Natural killer cell treated with Interleukin-12 subunit alpha and Interleukin-12 subunit beta and Interleukin-15 and Interleukin-18, amount 100 ng/mL, for 72 hours (primary cell): ENCODE data around the gene B4GALT3. TPM values are rescaled to one million over a fixed set of nuclear protein-coding genes. Genes with fewer than 3 reads are reported as not detected.
"Not testable (repeated sequence)": the region's sequence is repeated elsewhere in the genome, so short reads cannot be mapped to it uniquely, and the experiment has no call there.

Experiments
- ATAC-seq, 2 donors: fragments of 150-1000 bp; cut with Tn5 transposase in 1 of 2; sonication (Bioruptor Pico), chemical (Tn5 transposase) in 1 of 2; 2 replicates each; pipeline ENCODE4 v1.10.0; 2021
- DNase-seq: peaks from one replicate; pipeline ENCODE4 v3.0.0; 2022; ENCODE audit warnings: low spot score
- H3K27ac Mint-ChIP-seq, 2 donors: 1 replicate in 1 of 2; 2 replicates in 1 of 2; pipeline ENCODE4 v1.8.0; 2022; ENCODE audit warnings: mixed read lengths in 2 of 2, mild to moderate bottlenecking in 1 of 2, moderate library complexity in 1 of 2
- H3K27me3 Mint-ChIP-seq, 2 donors: 1 replicate in 1 of 2; 2 replicates in 1 of 2; pipeline ENCODE4 v1.8.0; 2022; ENCODE audit warnings: mixed read lengths in 2 of 2
- H3K36me3 Mint-ChIP-seq: one replicate; pipeline ENCODE4 v1.8.0; 2022; ENCODE audit warnings: mixed read lengths
- H3K4me1 Mint-ChIP-seq, 2 donors: 1 replicate in 1 of 2; 2 replicates in 1 of 2; pipeline ENCODE4 v1.8.0; 2022; ENCODE audit warnings: low read depth in 2 of 2, mixed read lengths in 2 of 2, mild to moderate bottlenecking in 1 of 2
- H3K4me3 Mint-ChIP-seq: one replicate; pipeline ENCODE4 v1.8.0; 2022; ENCODE audit warnings: mixed read lengths
- H3K9me3 Mint-ChIP-seq: 2 replicates; pipeline ENCODE4 v1.8.0; 2022; ENCODE audit warnings: mixed read lengths
- total RNA-seq, 2 donors: library from RNA; stranded (reverse); gene quantifications; one replicate each; pipeline ENCODE4 v1.2.3, GENCODE V29; 2022

The B4GALT3 gene
- 10 to 100 TPM; 61.7 to 75.0 TPM for total RNA-seq

- H3K36me3 Mint-ChIP-seq = peaks cover 23% of the 10 kb centered on the region
- H3K27me3 Mint-ChIP-seq = no peaks in the 10 kb centered on the region
- DNase-seq (peak; percentile 91), ATAC-seq (peak; percentile 95 to 97)
- peak within 1 kb of the TSS; percentile 85 to 96 for H3K27ac Mint-ChIP-seq
- no peaks in the 10 kb centered on the region for H3K9me3 Mint-ChIP-seq
- H3K4me1 Mint-ChIP-seq = peaks cover 60 to 69% of the 10 kb centered on the region in 2 donors
- peak within 1 kb of the TSS; percentile 99 for H3K4me3 Mint-ChIP-seq
Observed at GRCh38 chr1:161177112-161177935, at the start of gene B4GALT3. Gene B4GALT3, minus strand, starts transcription at chr1:161177507. Its CDS starts 1,447 bp downstream, at chr1:161176060.

- Mint-ChIP-seq H3K9me3 (no peaks in the 10 kb centered on the region), H3K4me3 (peak overlapping the region; percentile 99), H3K27me3 (no peaks in the 10 kb centered on the region), H3K27ac (peak overlapping the region; percentile 92 to 95), H3K36me3 (peaks cover 5% of the 10 kb centered on the region), H3K4me1 (peaks cover 39 to 48% of the 10 kb centered on the region in 2 donors)
- ATAC-seq (no peak), DNase-seq (no peak)
Observed at GRCh38 chr1:161226759-161227158, 49.5 kb upstream of the B4GALT3 start.

- peak overlapping the region; percentile 92 to 95 for H3K27ac Mint-ChIP-seq
- H3K4me3 Mint-ChIP-seq = peak overlapping the region; percentile 99
- ATAC-seq = no peak
- no peak for DNase-seq
- H3K4me1 Mint-ChIP-seq = peaks cover 39 to 48% of the 10 kb centered on the region in 2 donors
- H3K36me3 Mint-ChIP-seq = peaks cover 5% of the 10 kb centered on the region
- H3K27me3 Mint-ChIP-seq = no peaks in the 10 kb centered on the region
- H3K9me3 Mint-ChIP-seq = no peaks in the 10 kb centered on the region
Observed at GRCh38 chr1:161226320-161226711, 49.0 kb upstream of the B4GALT3 start.

- peak within 1 kb of the TSS; percentile 92 to 95 for H3K27ac Mint-ChIP-seq
- peaks cover 39 to 48% of the 10 kb centered on the region in 2 donors for H3K4me1 Mint-ChIP-seq
- peaks cover 5% of the 10 kb centered on the region for H3K36me3 Mint-ChIP-seq
- H3K9me3 Mint-ChIP-seq = no peaks in the 10 kb centered on the region
- peak; percentile 97 to 98 for ATAC-seq
- DNase-seq = peak; percentile 90
- H3K4me3 Mint-ChIP-seq = peak within 1 kb of the TSS; percentile 99
- H3K27me3 Mint-ChIP-seq = no peaks in the 10 kb centered on the region
Observed at GRCh38 chr1:161225534-161226319, 48.4 kb upstream of the B4GALT3 start, which contains the start of gene TOMM40L. Gene TOMM40L, plus strand, starts transcription at chr1:161226060. Its CDS starts 430 bp downstream, at chr1:161226490.

GRCh38 chr1:161225178-161225533, 47.8 kb upstream of the B4GALT3 start:
- ATAC-seq (peak; percentile 0 to 1), DNase-seq (no peak)
- Mint-ChIP-seq H3K36me3 (peaks cover 5% of the 10 kb centered on the region), H3K27ac (peak overlapping the region; percentile 92 to 95), H3K27me3 (no peaks in the 10 kb centered on the region), H3K4me3 (peak overlapping the region; percentile 99), H3K9me3 (no peaks in the 10 kb centered on the region), H3K4me1 (peaks cover 39 to 46% of the 10 kb centered on the region in 2 donors)

- not testable (repeated sequence) for ATAC-seq, DNase-seq, H3K9me3 Mint-ChIP-seq, H3K27me3 Mint-ChIP-seq, H3K4me3 Mint-ChIP-seq, H3K36me3 Mint-ChIP-seq
- peak overlapping the region; percentile 92 to 95 for H3K27ac Mint-ChIP-seq
- H3K4me1 Mint-ChIP-seq = peaks cover 39 to 48% of the 10 kb centered on the region in 2 donors
Observed at GRCh38 chr1:161224695-161225087, 47.4 kb upstream of the B4GALT3 start.

- DNase-seq = no peak
- Mint-ChIP-seq H3K36me3 (peaks cover 8% of the 10 kb centered on the region), H3K27me3 (no peaks in the 10 kb centered on the region), H3K9me3 (no peaks in the 10 kb centered on the region), H3K4me1 (peaks cover 45 to 54% of the 10 kb centered on the region in 2 donors), H3K27ac (peak overlapping the region; percentile 36 to 65), H3K4me3 (no peak overlapping the region)
- no peak for ATAC-seq
Observed at GRCh38 chr1:161223805-161224694, 46.7 kb upstream of the B4GALT3 start.

GRCh38 chr1:161222175-161223019, 45.1 kb upstream of the B4GALT3 start:
- Mint-ChIP-seq H3K4me3 (no peak overlapping the region), H3K27me3 (no peaks in the 10 kb centered on the region), H3K36me3 (peaks cover 5% of the 10 kb centered on the region), H3K9me3 (no peaks in the 10 kb centered on the region), H3K4me1 (peaks cover 49 to 61% of the 10 kb centered on the region in 2 donors), H3K27ac (peak overlapping the region in 1 of 2 donors; percentile 36)
- peak; percentile 49 for DNase-seq
- ATAC-seq = no peak

GRCh38 chr1:161220002-161220401, 42.7 kb upstream of the B4GALT3 start:
- peak overlapping the region; percentile 94 to 100 for H3K27ac Mint-ChIP-seq
- peaks cover 5% of the 10 kb centered on the region for H3K36me3 Mint-ChIP-seq
- H3K9me3 Mint-ChIP-seq = no peaks in the 10 kb centered on the region
- ATAC-seq (no peak), DNase-seq (no peak)
- H3K4me1 Mint-ChIP-seq = peaks cover 42 to 56% of the 10 kb centered on the region in 2 donors
- H3K27me3 Mint-ChIP-seq = no peaks in the 10 kb centered on the region
- no peak overlapping the region for H3K4me3 Mint-ChIP-seq

- ATAC-seq = no peak
- peak; percentile 35 for DNase-seq
- Mint-ChIP-seq H3K9me3 (no peaks in the 10 kb centered on the region), H3K4me3 (peak overlapping the region; percentile 68), H3K27me3 (no peaks in the 10 kb centered on the region), H3K4me1 (peaks cover 49 to 60% of the 10 kb centered on the region in 2 donors), H3K36me3 (peaks cover 9% of the 10 kb centered on the region), H3K27ac (peak overlapping the region; percentile 94 to 100)
Observed at GRCh38 chr1:161219078-161219892, 42.0 kb upstream of the B4GALT3 start.

GRCh38 chr1:161218301-161219077, 41.2 kb upstream of the B4GALT3 start:
- no peaks in the 10 kb centered on the region for H3K9me3 Mint-ChIP-seq
- H3K36me3 Mint-ChIP-seq = peaks cover 17% of the 10 kb centered on the region
- ATAC-seq (no peak), DNase-seq (peak; percentile 23)
- peak overlapping the region; percentile 92 for H3K4me3 Mint-ChIP-seq
- H3K27me3 Mint-ChIP-seq = no peaks in the 10 kb centered on the region
- H3K27ac Mint-ChIP-seq = peak overlapping the region; percentile 94 to 100
- H3K4me1 Mint-ChIP-seq = peaks cover 50 to 58% of the 10 kb centered on the region in 2 donors
